WERI-Rb-1 (cell line): Measurements from ENCODE around the gene EOGT.

ENCODE experiments used
- DNase-seq: peaks from one replicate; pipeline ENCODE4 v3.0.0-alpha.2; 2020
- H3K27ac ChIP-seq: fragments of 250-450 bp; sonication (Bioruptor Pico); 2 replicates; pipeline ENCODE4 v1.5.1; 2020; ENCODE audit warnings: mild to moderate bottlenecking, moderate library complexity
- H3K27me3 ChIP-seq: fragments of 250-450 bp; sonication (Bioruptor Pico); 2 replicates; pipeline ENCODE4 v1.5.1; 2021; ENCODE audit warnings: mild to moderate bottlenecking, low read depth, moderate library complexity; ENCODE audit not compliant: insufficient read depth, severe bottlenecking
- H3K36me3 ChIP-seq: fragments of 250-450 bp; sonication (Bioruptor Pico); 2 replicates; pipeline ENCODE4 v1.5.1; 2020; ENCODE audit warnings: mild to moderate bottlenecking, moderate library complexity
- H3K4me3 ChIP-seq: 2 replicates; pipeline ENCODE4 v1.5.1; 2011; ENCODE audit warnings: low read depth, mild to moderate bottlenecking, control low read depth, low read length
- H3K9me3 ChIP-seq: fragments of 250-450 bp; sonication (Bioruptor Pico); 2 replicates; pipeline ENCODE4 v1.5.1; 2021; ENCODE audit warnings: mild to moderate bottlenecking, moderate library complexity; ENCODE audit not compliant: severe bottlenecking
- TF ChIP-seq, protein P1 (sequence below): IDR thresholded peaks from 2 replicates; pipeline ENCODE4 v1.5.1; 2011; ENCODE audit warnings: low read depth, mild to moderate bottlenecking, control low read depth, inconsistent platforms, low read length

The EOGT gene

GRCh38 chr3:68996356-68996995, 17.0 kb downstream of the EOGT start:
- no peak for DNase-seq
- Histone ChIP-seq H3K36me3 (peaks cover 12% of the 10 kb centered on the region), H3K27ac (no peak overlapping the region), H3K4me3 (no peak overlapping the region), H3K9me3 (no peaks in the 10 kb centered on the region), H3K27me3 (no peaks in the 10 kb centered on the region)
- TF ChIP-seq, protein P1, sequence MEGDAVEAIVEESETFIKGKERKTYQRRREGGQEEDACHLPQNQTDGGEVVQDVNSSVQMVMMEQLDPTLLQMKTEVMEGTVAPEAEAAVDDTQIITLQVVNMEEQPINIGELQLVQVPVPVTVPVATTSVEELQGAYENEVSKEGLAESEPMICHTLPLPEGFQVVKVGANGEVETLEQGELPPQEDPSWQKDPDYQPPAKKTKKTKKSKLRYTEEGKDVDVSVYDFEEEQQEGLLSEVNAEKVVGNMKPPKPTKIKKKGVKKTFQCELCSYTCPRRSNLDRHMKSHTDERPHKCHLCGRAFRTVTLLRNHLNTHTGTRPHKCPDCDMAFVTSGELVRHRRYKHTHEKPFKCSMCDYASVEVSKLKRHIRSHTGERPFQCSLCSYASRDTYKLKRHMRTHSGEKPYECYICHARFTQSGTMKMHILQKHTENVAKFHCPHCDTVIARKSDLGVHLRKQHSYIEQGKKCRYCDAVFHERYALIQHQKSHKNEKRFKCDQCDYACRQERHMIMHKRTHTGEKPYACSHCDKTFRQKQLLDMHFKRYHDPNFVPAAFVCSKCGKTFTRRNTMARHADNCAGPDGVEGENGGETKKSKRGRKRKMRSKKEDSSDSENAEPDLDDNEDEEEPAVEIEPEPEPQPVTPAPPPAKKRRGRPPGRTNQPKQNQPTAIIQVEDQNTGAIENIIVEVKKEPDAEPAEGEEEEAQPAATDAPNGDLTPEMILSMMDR = no peak

GRCh38 chr3:68988740-68989139, 24.7 kb downstream of the EOGT start:
- no peaks in the 10 kb centered on the region for H3K27me3 ChIP-seq
- no peak for DNase-seq
- H3K9me3 ChIP-seq = no peaks in the 10 kb centered on the region
- H3K4me3 ChIP-seq = no peak overlapping the region
- no peak overlapping the region for H3K27ac ChIP-seq
- TF ChIP-seq, protein P1 = no peak
- peaks cover 20% of the 10 kb centered on the region for H3K36me3 ChIP-seq

DNA sequence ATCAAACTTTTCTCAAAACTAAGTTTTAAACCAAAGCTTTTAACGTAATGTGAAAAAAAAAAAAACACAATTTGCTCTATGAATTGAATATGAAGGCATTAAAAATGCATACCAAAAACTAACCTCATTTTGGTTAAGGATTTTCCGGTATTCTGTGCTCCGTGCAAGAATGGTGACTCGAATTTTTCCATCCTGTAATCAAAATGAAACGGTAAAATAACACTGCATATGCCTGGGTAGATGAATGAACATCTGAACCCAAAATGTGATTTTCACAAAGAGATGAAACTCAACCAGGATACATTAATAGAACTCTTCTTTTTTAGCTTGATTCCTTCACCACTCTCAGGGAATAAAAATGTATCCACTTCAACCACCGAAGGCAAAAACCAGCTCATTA, 26.2 kb downstream of the EOGT start:
- H3K36me3 ChIP-seq = peaks cover 20% of the 10 kb centered on the region
- H3K27me3 ChIP-seq = no peaks in the 10 kb centered on the region
- H3K27ac ChIP-seq = no peak overlapping the region
- no peak for DNase-seq
- H3K9me3 ChIP-seq = no peaks in the 10 kb centered on the region
- H3K4me3 ChIP-seq = no peak overlapping the region
- TF ChIP-seq, protein P1 = no peak

DNA sequence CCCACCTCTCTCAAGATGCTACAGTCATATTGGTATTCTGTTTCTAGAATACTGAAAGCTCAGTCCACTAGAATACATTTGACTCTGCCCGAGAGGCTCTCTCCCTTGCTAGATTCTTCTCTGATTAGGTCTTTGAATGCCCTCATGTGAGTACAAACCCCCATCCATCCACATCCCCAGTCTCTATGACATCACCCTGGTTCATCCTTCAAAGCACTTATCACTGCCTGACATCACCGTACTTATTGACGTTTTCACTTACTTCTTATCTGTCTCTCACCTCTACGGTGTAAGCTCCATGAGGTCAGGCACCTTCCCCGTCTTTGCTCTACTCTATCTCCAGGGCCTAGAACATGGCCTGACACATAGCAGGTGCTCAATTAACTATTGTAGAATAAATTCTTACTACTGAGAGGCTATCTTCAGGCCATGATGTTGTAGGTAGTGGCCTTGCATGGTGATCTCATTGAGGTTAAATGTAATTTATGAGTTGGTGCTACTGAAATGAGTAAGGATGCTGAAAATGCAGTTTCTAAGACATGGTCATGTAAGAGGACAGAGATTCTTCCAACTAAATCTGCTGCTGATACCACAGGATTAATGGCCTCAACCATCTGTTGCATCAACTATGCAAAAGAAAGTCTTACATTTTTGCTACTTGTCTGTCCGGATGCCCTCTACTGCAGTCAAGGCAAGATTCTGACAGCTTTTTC, 26.8 kb downstream of the EOGT start:
- no peaks in the 10 kb centered on the region for H3K27me3 ChIP-seq
- no peaks in the 10 kb centered on the region for H3K9me3 ChIP-seq
- peak overlapping the region; percentile 1; the same call in 1 of the 2 replicates for H3K27ac ChIP-seq
- H3K4me3 ChIP-seq = no peak overlapping the region
- DNase-seq = peak; percentile 22
- H3K36me3 ChIP-seq = peaks cover 19% of the 10 kb centered on the region
- TF ChIP-seq, protein P1 = no peak

DNA sequence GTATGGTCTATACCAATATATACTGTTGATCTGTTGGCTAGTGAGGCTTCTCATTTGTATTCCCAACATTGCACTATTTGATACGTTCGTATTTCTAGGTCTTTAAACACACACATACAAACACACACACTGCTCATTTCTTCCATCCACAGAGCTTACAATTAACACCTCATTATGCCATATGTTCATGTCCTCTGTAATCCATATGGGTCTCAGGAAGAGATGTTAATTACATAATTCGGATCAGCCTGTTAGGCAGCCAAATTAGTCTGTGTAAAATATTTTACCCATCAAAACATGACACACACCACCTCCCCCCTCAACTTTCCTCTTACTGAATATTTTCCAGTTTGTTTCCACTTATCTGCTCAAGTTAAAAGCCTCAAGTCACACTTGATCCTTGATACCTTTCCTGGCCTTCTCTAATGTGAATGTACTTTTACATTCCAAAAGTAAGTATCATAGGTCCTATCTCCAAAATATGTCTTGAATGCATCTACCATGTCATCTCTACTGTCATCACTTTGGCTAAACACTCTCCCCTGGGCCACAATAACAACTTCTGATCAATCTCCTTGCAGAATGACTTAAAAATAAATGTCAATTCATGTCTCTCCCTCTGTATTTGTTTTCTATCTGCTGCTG, 28.2 kb downstream of the EOGT start:
- no peaks in the 10 kb centered on the region for H3K27me3 ChIP-seq
- DNase-seq = no peak
- no peaks in the 10 kb centered on the region for H3K9me3 ChIP-seq
- H3K4me3 ChIP-seq = no peak overlapping the region
- H3K27ac ChIP-seq = peak overlapping the region; percentile 38
- TF ChIP-seq, protein P1 = no peak
- H3K36me3 ChIP-seq = peaks cover 24% of the 10 kb centered on the region
